Upper lobe of left lung (tissue), 6 donors: ENCODE results near the gene ZNF512B. TPM values are rescaled to one million over a fixed set of nuclear protein-coding genes. Genes with fewer than 3 reads are reported as not detected.

Experiments used
- ATAC-seq, 2 donors: fragments of 200-7000 bp; cut with Tn5 transposase; one replicate each; pipeline ENCODE4 v1.9.1; 2022; ENCODE audit warnings: mild to moderate bottlenecking in 2 of 2, moderate library complexity in 2 of 2; ENCODE audit not compliant: low FRiP score in 2 of 2
- DNase-seq, 2 donors: peaks; one replicate each; pipeline ENCODE4 v3.0.0-alpha.2; 2019 to 2020
- H3K27ac ChIP-seq, 4 donors: fragments of 200-600 bp; sonication (generic); one replicate each; pipeline ENCODE4 v1.5.1; 2016 to 2019
- H3K27me3 ChIP-seq, 4 donors: fragments of 200-600 bp; sonication (generic); one replicate each; pipeline ENCODE4 v1.5.1; 2017 to 2019
- H3K36me3 ChIP-seq, 4 donors: fragments of 200-600 bp; sonication (generic); one replicate each; pipeline ENCODE4 v1.5.1; 2016 to 2019
- H3K4me1 ChIP-seq, 4 donors: fragments of 200-600 bp; sonication (generic); one replicate each; pipeline ENCODE4 v1.5.1; 2018 to 2019
- H3K4me3 ChIP-seq, 4 donors: fragments of 200-600 bp; sonication (generic); one replicate each; pipeline ENCODE4 v1.5.1; 2017 to 2019; ENCODE audit warnings: mild to moderate bottlenecking in 2 of 4, moderate library complexity in 1 of 4
- H3K9me3 ChIP-seq, 4 donors: fragments of 200-600 bp; sonication (generic); one replicate each; pipeline ENCODE4 v1.5.1; 2018 to 2019
- CTCF ChIP-seq, 6 experiments: fragments of 450-650 bp in 4 of 6; fragments of 200-600 bp in 2 of 6; sonication (generic) in 2 of 6; IDR thresholded peaks; one replicate each; pipeline ENCODE4 v1.5.1; 2016 to 2019; ENCODE audit warnings: antibody characterized with exemption in 6 of 6
- EP300 ChIP-seq, 4 donors: sonication (generic); formaldehyde crosslinking; IDR thresholded peaks; one replicate each; pipeline ENCODE4 v1.5.1; 2017; ENCODE audit warnings: antibody characterized with exemption in 4 of 4, control low read depth in 2 of 4
- POLR2A ChIP-seq, 4 donors: fragments of 450-650 bp; IDR thresholded peaks; one replicate each; pipeline ENCODE4 v1.5.1; 2016 to 2017; ENCODE audit warnings: antibody characterized with exemption in 4 of 4, mild to moderate bottlenecking in 2 of 4
- POLR2AphosphoS5 ChIP-seq, 2 donors: sonication (generic); formaldehyde crosslinking; IDR thresholded peaks; one replicate each; pipeline ENCODE4 v1.5.1; 2017; ENCODE audit warnings: antibody characterized with exemption in 2 of 2
- WGBS, 2 donors: methylation state at CpG; one replicate each; pipeline ENCODE4 v1.1.5; 2017 to 2018; 5-methylcytosine and 5-hydroxymethylcytosine counted together
- total RNA-seq, 6 donors: library from RNA; depleted of rRNA in 4 of 6; stranded (reverse); fragments of >200 nt in 4 of 6; gene quantifications; one replicate each; pipeline versions ENCODE4 v1.1.0 to v1.2.1, GENCODE V29; 2016 to 2021
- donor health status: DM: no; HTN: no; CAD: no; lungs with moderate emphysema.
- donor health status: DM: no; HTN: yes; CAD: no; lungs with severe emphysema.

ZNF512B gene
- total RNA-seq, 6 donors from 2014 or later: 10.8 to 22.0 (median 16.3) TPM

DNA sequence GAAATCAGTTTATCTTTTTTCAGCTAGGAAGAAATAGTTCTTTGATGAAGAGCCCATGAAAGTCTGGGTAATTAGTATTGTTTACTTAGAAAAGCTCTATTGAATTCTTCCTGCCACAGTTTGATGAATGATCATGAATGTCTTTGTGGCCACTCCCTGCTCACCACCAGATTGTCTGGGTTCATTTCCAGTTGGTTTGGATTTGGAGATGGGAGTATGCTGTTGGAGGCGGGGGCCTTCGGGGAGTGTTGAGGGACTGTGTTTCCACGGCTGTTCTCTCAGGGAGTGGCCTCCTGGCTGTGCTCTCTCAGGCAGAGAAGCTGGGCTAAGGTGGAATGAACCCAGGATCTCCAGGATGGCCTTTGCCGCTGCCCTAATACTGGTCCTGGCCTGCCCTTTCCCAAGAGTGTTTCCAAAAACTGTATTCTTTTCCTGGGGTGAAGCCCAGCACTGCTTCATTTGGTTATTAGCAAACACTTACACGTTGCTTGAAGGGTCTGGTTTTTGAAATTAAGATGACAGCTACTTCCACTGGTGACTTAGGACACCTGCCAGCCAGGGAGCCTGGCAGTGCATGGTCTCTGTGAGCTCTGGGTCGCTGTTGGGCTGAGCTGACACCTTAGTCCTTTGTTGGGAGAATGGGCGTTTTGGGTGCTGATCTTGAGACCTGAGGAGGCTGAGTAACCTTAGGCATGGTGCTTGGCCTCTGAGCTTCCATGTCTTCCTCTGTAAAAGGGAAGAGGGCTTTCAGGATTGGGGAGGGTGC lies 34.4 kb upstream of the ZNF512B start:
- WGBS, 2 donors: 55 to 69% methylated on average over 7 of the region's 7 CpGs
- no peaks in the 10 kb centered on the region for H3K9me3 ChIP-seq
- peaks cover 25 to 95% (median 71%) of the 10 kb centered on the region in 4 donors for H3K36me3 ChIP-seq
- H3K27me3 ChIP-seq: no peaks in the 10 kb centered on the region
- TF ChIP-seq POLR2AphosphoS5 (IDR thresholded peaks at IDR 0.05) (no peak), EP300 (IDR thresholded peaks at IDR 0.05) (no peak), POLR2A (IDR thresholded peaks at IDR 0.05) (no peak), CTCF (IDR thresholded peaks at IDR 0.05) (no peak)
- ATAC-seq (no peak), DNase-seq (no peak)
- H3K4me1 ChIP-seq: peaks cover 0 to 12% (median 7%) of the 10 kb centered on the region in 4 donors
- H3K4me3 ChIP-seq: no peak overlapping the region
- peak overlapping the region in 1 of 4 donors; percentile 3 for H3K27ac ChIP-seq

DNA sequence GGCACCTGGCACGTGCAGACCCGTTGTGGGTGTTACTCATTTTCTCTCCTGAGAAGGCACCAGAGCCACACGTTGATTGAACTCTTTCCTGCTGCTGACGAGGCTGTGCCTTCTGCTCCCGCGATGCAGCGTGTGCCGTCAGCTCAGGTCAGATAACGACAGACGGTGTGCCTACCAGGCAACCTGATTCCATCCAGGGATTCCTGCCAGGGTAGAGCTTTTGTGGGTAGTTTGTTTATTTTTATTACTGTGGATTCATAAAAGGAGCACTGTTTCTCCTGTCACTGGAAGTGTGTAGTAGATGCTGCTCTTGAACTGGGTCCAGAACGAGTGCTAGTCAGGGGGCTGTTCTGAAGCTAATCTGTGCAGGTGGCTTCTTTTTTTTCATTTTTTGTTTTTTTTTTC lies 31.9 kb upstream of the ZNF512B start:
- Histone ChIP-seq H3K4me1 (peaks cover 0 to 12% (median 7%) of the 10 kb centered on the region in 4 donors), H3K27ac (no peak overlapping the region), H3K27me3 (no peaks in the 10 kb centered on the region), H3K4me3 (no peak overlapping the region), H3K36me3 (peaks cover 37 to 100% (median 85%) of the 10 kb centered on the region in 4 donors), H3K9me3 (no peaks in the 10 kb centered on the region)
- TF ChIP-seq CTCF (IDR thresholded peaks at IDR 0.05) (no peak), POLR2AphosphoS5 (IDR thresholded peaks at IDR 0.05) (no peak), EP300 (IDR thresholded peaks at IDR 0.05) (no peak), POLR2A (IDR thresholded peaks at IDR 0.05) (no peak)
- ATAC-seq (no peak), DNase-seq (no peak)
- WGBS, 2 donors: 87 to 90% methylated on average over 11 of the region's 11 CpGs

GRCh38 chr20:64000906-64001305 lies 31.2 kb upstream of the ZNF512B start:
- no peak for TF ChIP-seq CTCF (IDR thresholded peaks at IDR 0.05)
- TF ChIP-seq EP300 (IDR thresholded peaks at IDR 0.05): no peak
- TF ChIP-seq POLR2AphosphoS5 (IDR thresholded peaks at IDR 0.05): no peak
- TF ChIP-seq POLR2A (IDR thresholded peaks at IDR 0.05): no peak
- Histone ChIP-seq H3K27ac (no peak overlapping the region), H3K36me3 (peaks cover 44 to 100% (median 87%) of the 10 kb centered on the region in 4 donors), H3K9me3 (no peaks in the 10 kb centered on the region), H3K4me3 (no peak overlapping the region), H3K27me3 (no peaks in the 10 kb centered on the region), H3K4me1 (peaks cover 0 to 12% (median 7%) of the 10 kb centered on the region in 4 donors)
- ATAC-seq (no peak), DNase-seq (no peak)
- 93 to 100% methylated on average over 3 to 12 of the region's 12 CpGs for WGBS, 2 donors

DNA sequence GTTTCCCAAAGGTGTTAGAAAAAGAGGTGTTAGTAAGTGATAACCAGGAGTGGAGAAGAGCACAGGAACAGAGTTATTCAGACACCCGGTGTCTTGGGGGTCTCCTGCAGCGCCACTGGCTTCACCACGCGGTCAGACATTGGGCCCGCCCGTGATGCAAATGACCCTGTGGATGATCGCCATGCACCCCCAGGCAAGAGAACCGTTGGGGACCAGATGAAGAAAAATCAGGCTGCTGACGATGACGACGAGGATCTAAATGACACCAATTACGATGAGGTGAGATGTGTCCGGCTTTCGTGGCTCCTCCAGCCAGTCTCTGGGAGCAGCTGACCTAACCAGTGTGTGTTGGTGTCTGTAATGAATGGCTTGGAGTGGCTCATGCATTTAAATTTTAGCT lies 13.2 kb upstream of the ZNF512B start:
- TF ChIP-seq EP300 (IDR thresholded peaks at IDR 0.05) (no peak), CTCF (IDR thresholded peaks at IDR 0.05) (no peak), POLR2A (IDR thresholded peaks at IDR 0.05) (no peak), POLR2AphosphoS5 (IDR thresholded peaks at IDR 0.05) (no peak)
- WGBS, 2 donors: 87 to 89% methylated on average over 14 of the region's 14 CpGs
- H3K27ac ChIP-seq: no peak overlapping the region
- no peaks in the 10 kb centered on the region for H3K27me3 ChIP-seq
- H3K9me3 ChIP-seq: no peaks in the 10 kb centered on the region
- ATAC-seq: no peak
- peaks cover 11 to 51% (median 39%) of the 10 kb centered on the region in 4 donors for H3K36me3 ChIP-seq
- H3K4me3 ChIP-seq: no peak overlapping the region
- H3K4me1 ChIP-seq: peaks cover 29 to 45% (median 39%) of the 10 kb centered on the region in 4 donors
- no peak for DNase-seq
